ENCODE data around the gene TSPO2. TPM values are rescaled to one million over a fixed set of nuclear protein-coding genes. Genes with fewer than 3 reads are reported as not detected.
"Not testable (repeated sequence)": the region's sequence is repeated elsewhere in the genome, so short reads cannot be mapped to it uniquely, and the experiment has no call there.

TSPO2 gene
- total RNA-seq, 1 donor from 2014 or later: not detected

DNA sequence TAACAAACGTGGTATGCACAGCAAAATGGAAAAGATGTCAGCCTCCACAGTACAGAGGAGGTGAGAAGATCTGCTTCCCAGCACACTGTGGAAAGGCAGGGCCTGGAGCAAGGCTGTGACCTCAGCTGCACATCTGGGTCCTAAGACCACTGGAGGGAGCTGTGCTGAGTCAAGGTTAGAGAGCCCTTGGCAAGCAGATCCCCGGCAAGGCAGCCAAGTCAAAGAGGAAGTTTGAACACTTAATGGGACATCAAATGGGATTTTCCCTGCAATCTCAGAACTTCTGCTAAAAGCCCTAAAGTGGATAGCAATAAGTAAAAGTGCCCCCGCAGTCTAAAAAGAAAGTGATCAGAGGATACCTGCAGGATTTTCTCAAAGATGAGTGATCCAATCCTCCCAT, 42.7 kb upstream of the TSPO2 start:
- no peak overlapping the region for H3K4me3 ChIP-seq
- TF ChIP-seq, protein P1, sequence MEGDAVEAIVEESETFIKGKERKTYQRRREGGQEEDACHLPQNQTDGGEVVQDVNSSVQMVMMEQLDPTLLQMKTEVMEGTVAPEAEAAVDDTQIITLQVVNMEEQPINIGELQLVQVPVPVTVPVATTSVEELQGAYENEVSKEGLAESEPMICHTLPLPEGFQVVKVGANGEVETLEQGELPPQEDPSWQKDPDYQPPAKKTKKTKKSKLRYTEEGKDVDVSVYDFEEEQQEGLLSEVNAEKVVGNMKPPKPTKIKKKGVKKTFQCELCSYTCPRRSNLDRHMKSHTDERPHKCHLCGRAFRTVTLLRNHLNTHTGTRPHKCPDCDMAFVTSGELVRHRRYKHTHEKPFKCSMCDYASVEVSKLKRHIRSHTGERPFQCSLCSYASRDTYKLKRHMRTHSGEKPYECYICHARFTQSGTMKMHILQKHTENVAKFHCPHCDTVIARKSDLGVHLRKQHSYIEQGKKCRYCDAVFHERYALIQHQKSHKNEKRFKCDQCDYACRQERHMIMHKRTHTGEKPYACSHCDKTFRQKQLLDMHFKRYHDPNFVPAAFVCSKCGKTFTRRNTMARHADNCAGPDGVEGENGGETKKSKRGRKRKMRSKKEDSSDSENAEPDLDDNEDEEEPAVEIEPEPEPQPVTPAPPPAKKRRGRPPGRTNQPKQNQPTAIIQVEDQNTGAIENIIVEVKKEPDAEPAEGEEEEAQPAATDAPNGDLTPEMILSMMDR (IDR thresholded peaks at IDR 0.05): peak; percentile 40
- no peaks in the 10 kb centered on the region for H3K9me3 ChIP-seq
- DNase-seq: peak; percentile 66
- H3K36me3 ChIP-seq: no peaks in the 10 kb centered on the region
- no peaks in the 10 kb centered on the region for H3K27me3 ChIP-seq (ENCODE audit: low read depth)
- H3K4me1 ChIP-seq: peaks cover 20% of the 10 kb centered on the region
- peak; percentile 62 to 83 for ATAC-seq
- H3K27ac ChIP-seq: no peak overlapping the region
- intact Hi-C loops (cut with DNase I): no loop called here

- ATAC-seq: peak; percentile 31 to 56
Observed at GRCh38 chr6:41000248-41000647, 42.0 kb upstream of the TSPO2 start.

DNA sequence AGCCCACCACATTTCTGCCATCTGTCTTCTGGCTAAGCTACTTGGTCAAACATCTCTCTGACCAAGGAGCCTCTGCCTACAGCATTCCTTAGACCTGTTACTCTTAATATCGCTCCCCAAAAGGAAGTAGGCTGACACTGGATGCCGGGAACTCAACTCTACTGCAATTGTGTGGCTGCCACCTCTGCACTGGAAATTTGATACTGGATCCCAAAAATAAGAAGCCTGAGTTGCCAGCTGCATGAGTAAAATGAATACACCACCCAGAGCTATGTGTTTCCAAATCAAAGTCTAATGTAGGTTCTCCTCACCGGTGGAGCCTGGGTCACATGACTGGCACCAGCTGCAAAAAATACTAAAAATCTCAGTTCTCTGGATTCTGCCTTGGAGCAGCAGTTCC, 40.1 kb upstream of the TSPO2 start:
- ATAC-seq: no peak
- no peak overlapping the region for H3K4me3 ChIP-seq
- H3K27me3 ChIP-seq (ENCODE audit: low read depth): no peaks in the 10 kb centered on the region
- no peaks in the 10 kb centered on the region for H3K36me3 ChIP-seq
- H3K9me3 ChIP-seq: no peaks in the 10 kb centered on the region
- intact Hi-C loops (cut with DNase I): no loop called here
- H3K4me1 ChIP-seq: peaks cover 10% of the 10 kb centered on the region
- no peak overlapping the region for H3K27ac ChIP-seq
- TF ChIP-seq, protein P1 (IDR thresholded peaks at IDR 0.05): no peak
- DNase-seq: no peak

More at GRCh38 chr6:41000248-41000647, 42.0 kb upstream of the TSPO2 start:
- H3K36me3 ChIP-seq: no peaks in the 10 kb centered on the region
- TF ChIP-seq, protein P1 (IDR thresholded peaks at IDR 0.05): no peak
- H3K4me3 ChIP-seq: no peak overlapping the region
- H3K4me1 ChIP-seq: peaks cover 20% of the 10 kb centered on the region
- no peaks in the 10 kb centered on the region for H3K9me3 ChIP-seq
- DNase-seq: no peak
- intact Hi-C loops (cut with DNase I): no loop called here
- H3K27me3 ChIP-seq (ENCODE audit: low read depth): no peaks in the 10 kb centered on the region
- H3K27ac ChIP-seq: no peak overlapping the region

DNA sequence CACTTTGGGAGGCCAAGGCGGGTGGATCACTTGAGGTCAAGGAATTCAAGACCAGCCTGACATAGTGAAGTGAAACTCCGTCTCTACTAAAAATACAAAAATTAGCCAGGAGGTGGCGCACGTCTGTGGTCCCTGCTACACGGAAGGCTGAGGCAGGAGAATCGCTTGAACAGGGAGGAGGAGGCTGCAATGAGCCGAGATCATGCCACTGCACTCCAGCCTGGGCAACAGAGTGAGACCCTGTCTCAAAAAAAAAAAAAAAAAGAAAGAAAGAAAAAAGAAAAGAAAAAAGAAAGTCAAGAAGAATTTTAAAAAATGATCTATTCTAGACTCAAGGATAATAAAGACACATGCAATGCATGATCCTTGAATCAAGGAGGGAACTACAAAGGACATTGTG, 36.0 kb upstream of the TSPO2 start:
- H3K36me3 ChIP-seq; H3K9me3 ChIP-seq; intact Hi-C loops (cut with DNase I); H3K27ac ChIP-seq; H3K4me1 ChIP-seq; H3K4me3 ChIP-seq; H3K27me3 ChIP-seq (ENCODE audit: low read depth): not testable (repeated sequence)
- DNase-seq (peak; percentile 57), ATAC-seq (peak; percentile 79 to 83)
- TF ChIP-seq, protein P1 (IDR thresholded peaks at IDR 0.05): peak; percentile 70

DNA sequence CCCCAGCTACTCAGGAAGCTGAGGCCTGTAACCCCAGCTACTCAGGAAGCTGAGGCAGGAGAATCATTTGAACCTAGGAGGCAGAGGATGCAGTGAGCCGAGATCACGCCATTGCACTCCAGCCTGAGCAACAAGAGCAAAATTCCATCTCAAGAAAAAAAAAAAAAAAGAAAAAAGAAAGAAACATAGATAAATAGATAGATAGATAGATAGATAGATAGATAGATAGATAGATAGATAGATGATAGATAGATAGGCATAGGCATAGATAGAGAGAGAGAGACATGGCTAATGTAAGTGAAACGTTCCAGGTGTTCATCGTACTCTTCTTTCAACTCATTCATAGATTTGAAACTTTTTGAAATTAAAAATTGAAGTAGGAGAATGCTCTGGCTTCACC, 35.3 kb upstream of the TSPO2 start:
- intact Hi-C loops (cut with DNase I); DNase-seq; H3K4me3 ChIP-seq: not testable (repeated sequence)

DNA sequence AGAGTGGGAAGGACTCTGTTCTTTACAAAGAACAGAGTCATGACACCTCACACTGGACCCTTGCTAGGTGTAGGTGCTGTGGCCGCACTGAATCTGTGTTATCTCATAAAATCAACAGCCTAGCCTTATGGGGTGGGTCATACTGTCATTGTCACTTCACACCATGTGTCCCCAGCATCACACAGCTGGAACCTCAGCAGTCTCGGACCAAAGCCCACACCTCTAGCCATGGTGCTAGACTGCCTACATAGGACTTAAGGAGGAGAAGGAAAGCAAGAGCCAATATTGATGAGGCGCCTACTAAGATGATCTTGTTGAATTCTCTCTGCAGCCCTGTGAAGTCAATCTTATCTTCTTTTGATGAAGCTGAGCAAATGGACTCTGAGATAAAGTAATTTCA, 34.3 kb upstream of the TSPO2 start:
- DNase-seq (no peak), ATAC-seq (no peak)
- Histone ChIP-seq H3K9me3 (no peaks in the 10 kb centered on the region), H3K27me3 (ENCODE audit: low read depth) (no peaks in the 10 kb centered on the region), H3K4me3 (no peak overlapping the region), H3K36me3 (no peaks in the 10 kb centered on the region), H3K4me1 (no peaks in the 10 kb centered on the region), H3K27ac (no peak overlapping the region)
- TF ChIP-seq, protein P1 (IDR thresholded peaks at IDR 0.05): no peak
- intact Hi-C loops (cut with DNase I): no loop called here

More for the DNA sequence above, 35.3 kb upstream of the TSPO2 start:
- H3K27me3 ChIP-seq (ENCODE audit: low read depth); H3K36me3 ChIP-seq; H3K9me3 ChIP-seq; H3K27ac ChIP-seq; ATAC-seq; H3K4me1 ChIP-seq: not testable (repeated sequence)

All from lower lobe of right lung (tissue), 2 donors.